Activated naive CD4-positive, alpha-beta T cell (primary cell): ENCODE results near the gene FGL2.
"Not testable (repeated sequence)": the region's sequence is repeated elsewhere in the genome, so short reads cannot be mapped to it uniquely, and the experiment has no call there.

Experiments
- DNase-seq, 4 experiments: peaks; one replicate each; lab custom pipeline; 2025; lab: John Stamatoyannopoulos, UW

The FGL2 gene

GRCh38 chr7:77216181-77216845 lies 16.7 kb upstream of the FGL2 start:
- DNase-seq: no peak

GRCh38 chr7:77209479-77210139 lies 10.0 kb upstream of the FGL2 start:
- DNase-seq: no peak

GRCh38 chr7:77208416-77208815 lies 8.8 kb upstream of the FGL2 start:
- no peak for DNase-seq

- no peak for DNase-seq
Measured at GRCh38 chr7:77205706-77206105, 6.1 kb upstream of the FGL2 start.

- no peak for DNase-seq
Measured at GRCh38 chr7:77202481-77202976, 2.9 kb upstream of the FGL2 start.

GRCh38 chr7:77200542-77200941 lies 923 bp upstream of the FGL2 start:
- DNase-seq: no peak

GRCh38 chr7:77197141-77197540 lies 2.5 kb downstream of the FGL2 start:
- DNase-seq: no peak

- no peak for DNase-seq
Measured at GRCh38 chr7:77188731-77189437, 10.7 kb downstream of the FGL2 start.

- DNase-seq: no peak
Measured at GRCh38 chr7:77185866-77186265, 13.8 kb downstream of the FGL2 start.

GRCh38 chr7:77184990-77185389 lies 14.6 kb downstream of the FGL2 start:
- DNase-seq: no peak

- no peak for DNase-seq
Measured at GRCh38 chr7:77184463-77184862, 15.2 kb downstream of the FGL2 start.

- DNase-seq: no peak
Measured at GRCh38 chr7:77182261-77182660, 17.4 kb downstream of the FGL2 start.

GRCh38 chr7:77181734-77182133 lies 17.9 kb downstream of the FGL2 start:
- DNase-seq: no peak

- no peak for DNase-seq
Measured at GRCh38 chr7:77181015-77181595, 18.5 kb downstream of the FGL2 start.

GRCh38 chr7:77178024-77178423 lies 21.6 kb downstream of the FGL2 start:
- not testable (repeated sequence) for DNase-seq

- not testable (repeated sequence) for DNase-seq
Measured at GRCh38 chr7:77177321-77177904, 22.2 kb downstream of the FGL2 start.

GRCh38 chr7:77175274-77175800 lies 24.3 kb downstream of the FGL2 start:
- DNase-seq: not testable (repeated sequence)

- DNase-seq: not testable (repeated sequence)
Measured at GRCh38 chr7:77174418-77174817, 25.2 kb downstream of the FGL2 start.

- DNase-seq: not testable (repeated sequence)
Measured at GRCh38 chr7:77172437-77173172, 27.0 kb downstream of the FGL2 start.

GRCh38 chr7:77171073-77171472 lies 28.5 kb downstream of the FGL2 start:
- DNase-seq: not testable (repeated sequence)

- DNase-seq: no peak
Measured at GRCh38 chr7:77157446-77157845, 42.2 kb downstream of the FGL2 start.
